ENCODE results near the gene HMSD.

GRCh38 chr18:63971320-63972001 lies 22.4 kb downstream of the HMSD start:
- TF ChIP-seq EZH2 (IDR thresholded peaks at IDR 0.05; ENCODE audit: low read depth, unreplicated experiment) (no peak), CTCF (conservative IDR thresholded peaks at IDR 0.05; ENCODE audit: low read depth in 2 of 2) (no peak), REST (IDR thresholded peaks at IDR 0.05; ENCODE audit: unreplicated experiment) (no peak), POLR2AphosphoS5 (IDR thresholded peaks at IDR 0.05; ENCODE audit: low read depth) (no peak), ZNF114 (CRISPR knock-in tag; IDR thresholded peaks at IDR 0.05) (no peak), JUNB (IDR thresholded peaks at IDR 0.05; ENCODE audit: unreplicated experiment) (no peak), CREB1 (CRISPR knock-in tag; IDR thresholded peaks at IDR 0.05; ENCODE audit: low read depth) (no peak)
